Measurements from ENCODE around the gene HAPLN1.
"Not testable (repeated sequence)": the region's sequence is repeated elsewhere in the genome, so short reads cannot be mapped to it uniquely, and the experiment has no call there.

GRCh38 chr5:83735058-83735457 lies 14.4 kb upstream of the HAPLN1 start:
- TF ChIP-seq EZH2 (IDR thresholded peaks at IDR 0.05; ENCODE audit: borderline replicate concordance, low read depth, low read length, severe bottlenecking); CTCF (IDR thresholded peaks at IDR 0.05; ENCODE audit: borderline replicate concordance, extremely low read depth, low read length, poor library complexity, severe bottlenecking): not testable (repeated sequence)
